Gastroesophageal sphincter (tissue), 4 donors: ENCODE results near the gene THBS3. TPM values are rescaled to one million over a fixed set of nuclear protein-coding genes. Genes with fewer than 3 reads are reported as not detected.
A peak's percentile ranks its signal among the peaks of the same experiment; 100 is the strongest.

Source experiments
- ATAC-seq: fragments of 150-250 bp; one replicate; pipeline ENCODE4 v1.9.1; 2016; ENCODE audit warnings: mild to moderate bottlenecking, moderate library complexity
- H3K27ac ChIP-seq, 4 donors: fragments of 200-600 bp; sonication (generic) in 3 of 4; 1 replicate in 3 of 4; 2 replicates in 1 of 4; pipeline ENCODE4 v1.5.1; 2016 to 2019
- H3K27me3 ChIP-seq: fragments of 200-600 bp; sonication (generic); one replicate; pipeline ENCODE4 v1.5.1; 2019
- H3K36me3 ChIP-seq, 2 donors: fragments of 200-600 bp; sonication (generic); one replicate each; pipeline ENCODE4 v1.5.1; 2019; ENCODE audit warnings: control low read depth in 1 of 2
- H3K4me1 ChIP-seq, 3 donors: fragments of 200-600 bp; sonication (generic); 1 replicate in 2 of 3; 2 replicates in 1 of 3; pipeline ENCODE4 v1.5.1; 2016 to 2019; ENCODE audit warnings: control low read depth in 2 of 3
- H3K4me3 ChIP-seq, 2 donors: fragments of 200-600 bp; sonication (generic); one replicate each; pipeline ENCODE4 v1.5.1; 2019; ENCODE audit warnings: mild to moderate bottlenecking in 1 of 2, moderate library complexity in 1 of 2
- H3K9me3 ChIP-seq, 3 donors: fragments of 200-600 bp; sonication (generic); one replicate each; pipeline ENCODE4 v1.5.1; 2017 to 2019; ENCODE audit warnings: control low read depth in 2 of 3
- CTCF ChIP-seq, 4 experiments: fragments of 200-600 bp in 2 of 4; fragments of 450-650 bp in 2 of 4; sonication (generic) in 1 of 4; IDR thresholded peaks; one replicate each; pipeline ENCODE4 v1.5.1; 2017 to 2019; ENCODE audit warnings: antibody characterized with exemption in 4 of 4, mild to moderate bottlenecking in 2 of 4, moderate library complexity in 2 of 4
- EP300 ChIP-seq: sonication (generic); formaldehyde crosslinking; IDR thresholded peaks from one replicate; pipeline ENCODE4 v1.6.1; 2017; ENCODE audit warnings: antibody characterized with exemption, mild to moderate bottlenecking
- POLR2A ChIP-seq, 2 donors: fragments of 450-650 bp; IDR thresholded peaks; one replicate each; pipeline ENCODE4 v1.6.1; 2017; ENCODE audit warnings: antibody characterized with exemption in 2 of 2, mild to moderate bottlenecking in 2 of 2, moderate library complexity in 1 of 2
- POLR2AphosphoS5 ChIP-seq: sonication (generic); formaldehyde crosslinking; IDR thresholded peaks from one replicate; pipeline ENCODE4 v1.6.1; 2017; ENCODE audit warnings: antibody characterized with exemption
- WGBS, 2 donors: methylation state at CpG; one replicate each; pipeline ENCODE4 v1.1.5; 2018; ENCODE audit warnings: low coverage in 1 of 2; 5-methylcytosine and 5-hydroxymethylcytosine counted together
- total RNA-seq, 4 donors: library from RNA; depleted of rRNA; stranded (reverse); fragments of >200 nt; gene quantifications; one replicate each; pipeline ENCODE4 v1.1.0, GENCODE V29; 2016

THBS3 gene
- total RNA-seq, 4 donors from 2014 or later = 17.9 to 25.6 (median 20.1) TPM

DNA sequence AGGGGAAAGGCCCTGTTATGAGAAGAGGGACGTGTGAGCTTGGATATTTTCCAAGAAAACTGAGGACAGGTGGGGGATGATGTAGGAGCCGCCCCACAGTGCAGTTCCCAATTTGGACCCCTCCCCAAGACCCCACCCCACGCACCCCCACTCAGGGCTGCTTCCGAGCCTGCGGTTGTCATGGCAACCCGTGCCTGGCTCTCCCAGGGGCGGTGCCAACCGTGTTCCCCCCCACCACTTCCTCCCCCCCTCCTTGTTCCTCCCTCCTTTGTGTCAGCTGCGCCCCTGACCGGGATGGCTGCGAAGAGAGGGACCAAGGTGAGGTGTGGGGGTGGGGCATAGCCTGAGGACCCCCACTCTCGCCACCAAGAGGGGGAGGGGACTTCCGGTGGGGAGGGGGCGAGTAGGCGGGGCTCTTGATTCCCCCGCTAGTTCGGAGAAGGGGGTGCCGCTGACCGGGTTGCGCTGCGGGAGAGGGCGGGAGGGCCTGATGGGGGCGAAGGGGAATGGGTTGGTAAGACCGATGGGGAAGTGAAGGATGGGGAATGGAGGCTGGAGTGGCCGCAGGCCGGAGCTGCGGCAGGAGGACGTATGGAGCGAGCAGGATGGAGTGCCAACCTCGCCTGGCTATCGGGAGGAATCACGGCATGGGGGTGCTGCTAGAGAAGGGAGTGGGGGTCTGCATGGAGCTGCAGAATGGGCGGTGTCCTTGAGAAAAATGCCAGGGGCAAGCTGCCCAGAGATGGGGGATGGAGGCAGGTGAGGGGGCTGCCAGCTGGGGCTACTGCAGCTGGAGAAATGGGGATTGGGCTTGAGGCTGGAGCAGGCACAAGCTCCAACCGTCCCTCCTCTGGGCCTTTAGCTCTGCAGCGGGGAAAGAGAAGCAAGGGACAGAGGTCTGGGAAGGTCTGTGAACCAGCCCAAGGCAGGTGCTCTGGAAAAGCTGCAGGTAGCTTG, 33.1 kb downstream of the THBS3 start:
- peaks cover 0 to 16% of the 10 kb centered on the region in 2 donors for H3K36me3 ChIP-seq
- H3K4me3 ChIP-seq = peak overlapping the region in 1 of 2 donors; percentile 78
- H3K4me1 ChIP-seq = peaks cover 0 to 51% (median 24%) of the 10 kb centered on the region in 3 donors
- H3K27me3 ChIP-seq = peaks cover 28% of the 10 kb centered on the region
- 11 to 14% methylated on average over 9 to 11 of the region's 35 CpGs for WGBS, 2 donors
- H3K27ac ChIP-seq = peak overlapping the region in 2 of 4 donors; percentile 41 to 96
- no peaks in the 10 kb centered on the region for H3K9me3 ChIP-seq
- TF ChIP-seq EP300 (no peak), CTCF (IDR thresholded peaks at IDR 0.05) (no peak), POLR2AphosphoS5 (no peak), POLR2A (IDR thresholded peaks at IDR 0.05) (no peak)
- ATAC-seq = no peak

GRCh38 chr1:155173478-155174323, 34.0 kb downstream of the THBS3 start, which contains the start of gene TRIM46:
Gene TRIM46, plus strand, starts transcription at chr1:155173849. Its CDS starts 118 bp downstream, at chr1:155173967.
- Histone ChIP-seq H3K9me3 (no peaks in the 10 kb centered on the region), H3K36me3 (peaks cover 0 to 24% of the 10 kb centered on the region in 2 donors), H3K4me3 (peak within 1 kb of the TSS; percentile 62 to 78), H3K4me1 (peaks cover 0 to 51% (median 24%) of the 10 kb centered on the region in 3 donors), H3K27ac (peak within 1 kb of the TSS; percentile 74 to 99 (median 96)), H3K27me3 (peaks cover 28% of the 10 kb centered on the region)
- no peak for TF ChIP-seq EP300
- no peak for TF ChIP-seq POLR2A (IDR thresholded peaks at IDR 0.05)
- no peak for TF ChIP-seq POLR2AphosphoS5
- TF ChIP-seq CTCF (IDR thresholded peaks at IDR 0.05) = no peak
- ATAC-seq = no peak
- 1 to 5% methylated on average over 13 to 26 of the region's 38 CpGs for WGBS, 2 donors

DNA sequence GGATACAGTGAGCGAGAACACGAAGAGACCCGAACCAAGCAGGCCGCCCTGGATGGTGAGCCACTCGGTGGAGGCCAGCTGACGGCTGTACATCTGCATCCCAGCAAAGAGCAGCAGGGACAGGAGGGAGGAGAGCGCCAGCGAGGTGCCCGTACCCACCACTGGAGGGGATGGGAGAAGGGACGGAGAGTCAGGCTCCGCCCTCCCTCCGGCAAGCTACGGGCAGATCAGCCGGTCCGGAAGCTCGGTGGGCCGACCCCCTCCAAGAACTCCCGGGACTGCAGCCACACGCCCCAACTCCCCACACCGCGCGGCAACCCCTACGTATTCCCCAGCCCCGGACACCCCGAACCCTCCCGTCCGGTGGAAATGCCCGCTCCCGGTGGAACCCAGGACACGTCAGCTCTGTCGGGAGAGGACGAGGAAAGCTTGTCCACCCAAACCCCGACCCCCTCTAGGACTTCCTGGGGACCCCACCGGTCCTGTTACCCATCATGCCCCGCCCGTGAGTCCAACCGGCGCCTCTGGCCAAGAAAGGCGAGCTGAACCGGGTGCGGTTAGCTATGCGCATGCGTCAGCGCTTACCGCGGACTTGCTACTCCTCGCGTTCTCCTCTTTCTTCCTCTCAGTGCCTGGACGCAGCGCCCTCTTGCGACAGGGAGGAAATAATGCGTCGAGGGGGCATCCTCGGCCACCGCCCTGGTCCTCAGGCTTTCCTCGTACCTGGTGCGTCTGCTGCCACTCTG, 34.8 kb downstream of the THBS3 start, which contains the start of gene KRTCAP2:
Gene KRTCAP2 (minus strand): TSS at position 573 of the 746 bp plus-strand sequence. CDS start 80 bp downstream, at position 493.
- Histone ChIP-seq H3K27me3 (peaks cover 28% of the 10 kb centered on the region), H3K9me3 (no peaks in the 10 kb centered on the region), H3K4me3 (peak within 1 kb of the TSS; percentile 62 to 78), H3K4me1 (peaks cover 0 to 56% (median 24%) of the 10 kb centered on the region in 3 donors), H3K36me3 (peaks cover 0 to 27% of the 10 kb centered on the region in 2 donors), H3K27ac (peak within 1 kb of the TSS; percentile 74 to 99 (median 96))
- ATAC-seq = peak; percentile 92
- TF ChIP-seq POLR2AphosphoS5 = peak; percentile 75
- peak; percentile 46 to 48 for TF ChIP-seq POLR2A (IDR thresholded peaks at IDR 0.05)
- peak in 3 of 4 experiments; percentile 91 to 98 (median 95) for TF ChIP-seq CTCF (IDR thresholded peaks at IDR 0.05)
- no peak for TF ChIP-seq EP300
- WGBS, 2 donors = 0 to 1% methylated on average over 9 of the region's 57 CpGs
